Hepatocyte (in vitro differentiated cells): ENCODE results near the gene C2CD4A. TPM values are rescaled to one million over a fixed set of nuclear protein-coding genes. Genes with fewer than 3 reads are reported as not detected.

Experiments
- DNase-seq: peaks from one replicate; pipeline ENCODE4 v3.0.0-alpha.2; 2016; ENCODE audit warnings: low spot score
- H2AFZ ChIP-seq: fragments of 200-600 bp; sonication (generic); 2 replicates; pipeline ENCODE4 v1.6.0; 2016; ENCODE audit warnings: antibody characterized with exemption, mild to moderate bottlenecking
- H3K27ac ChIP-seq: fragments of 200-600 bp; sonication (generic); 2 replicates; pipeline ENCODE4 v1.5.1; 2016; ENCODE audit warnings: mild to moderate bottlenecking
- H3K27me3 ChIP-seq: fragments of 200-600 bp; sonication (generic); 2 replicates; pipeline ENCODE4 v1.6.1; 2016
- H3K36me3 ChIP-seq: fragments of 200-600 bp; sonication (generic); replicated peaks from 2 replicates; pipeline ENCODE4 v1.5.1; 2016; ENCODE audit warnings: low read depth; ENCODE audit not compliant: insufficient read depth
- H3K4me1 ChIP-seq: fragments of 200-600 bp; sonication (generic); 2 replicates; pipeline ENCODE4 v1.5.1; 2016; ENCODE audit warnings: mild to moderate bottlenecking, moderate library complexity; ENCODE audit not compliant: insufficient read depth
- H3K4me2 ChIP-seq: fragments of 200-600 bp; sonication (generic); 2 replicates; pipeline ENCODE4 v1.6.0; 2016
- H3K4me3 ChIP-seq: fragments of 200-600 bp; sonication (generic); 2 replicates; pipeline ENCODE4 v1.5.1; 2016; ENCODE audit warnings: mild to moderate bottlenecking
- H3K79me2 ChIP-seq: fragments of 200-600 bp; sonication (generic); 2 replicates; pipeline ENCODE4 v1.6.0; 2017; ENCODE audit warnings: mild to moderate bottlenecking
- H3K9me2 ChIP-seq: fragments of 200-600 bp; sonication (generic); replicated peaks from 2 replicates; pipeline ENCODE4 v1.6.0; 2017; ENCODE audit warnings: mild to moderate bottlenecking; ENCODE audit not compliant: insufficient read depth
- H3K9me3 ChIP-seq: fragments of 200-600 bp; sonication (generic); 2 replicates; pipeline ENCODE4 v1.5.1; 2016; ENCODE audit warnings: low read depth, mild to moderate bottlenecking
- H4K20me1 ChIP-seq: fragments of 200-600 bp; sonication (generic); 2 replicates; pipeline ENCODE4 v1.6.0; 2016; ENCODE audit warnings: mild to moderate bottlenecking; ENCODE audit not compliant: insufficient read depth, poor library complexity, severe bottlenecking
- CTCF ChIP-seq: fragments of 200-600 bp; sonication (generic); IDR thresholded peaks from 2 replicates; pipeline ENCODE4 v1.5.1; 2016; ENCODE audit warnings: antibody characterized with exemption, mild to moderate bottlenecking; ENCODE audit not compliant: poor library complexity
- EZH2 ChIP-seq: fragments of 200-600 bp; sonication (generic); IDR thresholded peaks from 2 replicates; pipeline ENCODE4 v1.6.1; 2016; ENCODE audit warnings: antibody characterized with exemption, mild to moderate bottlenecking, borderline replicate concordance
- EZH2phosphoT487 ChIP-seq: fragments of 200-600 bp; sonication (generic); IDR thresholded peaks from one replicate; pipeline ENCODE4 v1.6.1; 2018; ENCODE audit warnings: antibody characterized with exemption, mild to moderate bottlenecking, low read depth, moderate library complexity; ENCODE audit not compliant: unreplicated experiment, severe bottlenecking
- WGBS: methylation state at CpG from one replicate; pipeline ENCODE4 v1.1.6; 2016; ENCODE audit warnings: low lambda C conversion rate; ENCODE audit errors: missing lambda C conversion rate; 5-methylcytosine and 5-hydroxymethylcytosine counted together
- polyA plus RNA-seq: library from polyadenylated mRNA; unstranded; fragments of >200 nt; fragmentation: Nextera tagmentation; extraction: Ambion mirVana; gene quantifications from 2 replicates; pipeline ENCODE4 v1.2.1, GENCODE V29; 2016
- total RNA-seq: library from RNA; depleted of rRNA; stranded (reverse); fragments of >200 nt; gene quantifications from 2 replicates; pipeline ENCODE4 v1.2.3, GENCODE V29; 2014

Gene C2CD4A
- total and polyA plus RNA-seq, 2 experiments from 2014 or later: 0.13 to 0.60 TPM

GRCh38 chr15:62026487-62027262, 40.1 kb upstream of the C2CD4A start:
- Histone ChIP-seq H3K4me2 (no peak overlapping the region), H3K4me3 (no peak overlapping the region), H3K9me3 (no peaks in the 10 kb centered on the region), H4K20me1 (no peaks in the 10 kb centered on the region), H3K4me1 (no peaks in the 10 kb centered on the region), H3K27me3 (no peaks in the 10 kb centered on the region), H3K27ac (no peak overlapping the region), H3K79me2 (no peaks in the 10 kb centered on the region), H3K9me2 (no peaks in the 10 kb centered on the region), H3K36me3 (no peaks in the 10 kb centered on the region), H2AFZ (no peak overlapping the region)
- 87% methylated on average over 2 of the region's 2 CpGs for WGBS
- TF ChIP-seq EZH2 (no peak), CTCF (no peak), EZH2phosphoT487 (no peak)
- DNase-seq: no peak

- TF ChIP-seq EZH2: no peak
- no peak for TF ChIP-seq EZH2phosphoT487
- TF ChIP-seq CTCF: no peak
- H3K9me2 ChIP-seq: no peaks in the 10 kb centered on the region
- no peak overlapping the region for H3K27ac ChIP-seq
- H3K9me3 ChIP-seq: no peaks in the 10 kb centered on the region
- no peaks in the 10 kb centered on the region for H3K27me3 ChIP-seq
- H3K4me3 ChIP-seq: no peak overlapping the region
- WGBS: 74% methylated on average over 3 of the region's 3 CpGs
- no peaks in the 10 kb centered on the region for H3K79me2 ChIP-seq
- no peak for DNase-seq
- no peaks in the 10 kb centered on the region for H3K36me3 ChIP-seq
- no peak overlapping the region for H3K4me2 ChIP-seq
- no peaks in the 10 kb centered on the region for H3K4me1 ChIP-seq
- no peaks in the 10 kb centered on the region for H4K20me1 ChIP-seq
- H2AFZ ChIP-seq: no peak overlapping the region
Observed at GRCh38 chr15:62027263-62027565, 39.6 kb upstream of the C2CD4A start.

GRCh38 chr15:62027916-62028315, 38.9 kb upstream of the C2CD4A start:
- no peak for TF ChIP-seq EZH2phosphoT487
- no peak for TF ChIP-seq CTCF
- TF ChIP-seq EZH2: no peak
- Histone ChIP-seq H3K9me3 (no peaks in the 10 kb centered on the region), H3K27me3 (no peaks in the 10 kb centered on the region), H3K79me2 (no peaks in the 10 kb centered on the region), H4K20me1 (no peaks in the 10 kb centered on the region), H3K4me1 (no peaks in the 10 kb centered on the region), H3K4me2 (no peak overlapping the region), H3K9me2 (no peaks in the 10 kb centered on the region), H3K36me3 (no peaks in the 10 kb centered on the region), H2AFZ (no peak overlapping the region), H3K27ac (no peak overlapping the region), H3K4me3 (no peak overlapping the region)
- DNase-seq: no peak
- 87% methylated on average over 5 of the region's 5 CpGs for WGBS
